Right ventricle myocardium inferior (tissue), 1 donor: Measurements from ENCODE around the gene TMEM170B. TPM values are rescaled to one million over a fixed set of nuclear protein-coding genes. Genes with fewer than 3 reads are reported as not detected.

ENCODE experiments used
- ATAC-seq: fragments of 200-7000 bp; cut with Tn5 transposase; one replicate; pipeline ENCODE4 v1.9.1; 2020; ENCODE audit warnings: mild to moderate bottlenecking, moderate library complexity
- DNase-seq: peaks from one replicate; pipeline ENCODE4 v3.0.0; 2021; ENCODE audit errors: missing footprints
- intact Hi-C: fragments of 100-400 bp; cut with DNase I; formaldehyde crosslinking; loops from one replicate; pipeline ENCODE4 v1.11.0; 2022
- total RNA-seq: library from RNA; stranded (reverse); fragmentation: NEBNext Ultra II Directional; extraction: Animal tissue kit (Norgen Biotek cat#: 25700); gene quantifications from one replicate; pipeline ENCODE4 v1.2.1, GENCODE V29; 2021
- donor health status: DM: no; HTN: yes; CAD: no; lungs with severe emphysema.

TMEM170B gene
- total RNA-seq, 1 donor from 2014 or later: 4.8 TPM

- ATAC-seq: peak; percentile 34
- intact Hi-C loops: no loop called here
- DNase-seq: no peak
These were observed 95.4 kb downstream of the TMEM170B start for GRCh38 chr6:11632795-11633511.

Other genes with a start within 250 kb of the TMEM170B start
- not detected for gene ADTRP, start 241.1 kb downstream of the TMEM170B start, total RNA-seq